Keratinocyte (primary cell): ENCODE data around the gene SLC35F2.

Source experiments
- EZH2 ChIP-seq: IDR thresholded peaks from one replicate; pipeline ENCODE4 v1.6.1; 2012; ENCODE audit warnings: inconsistent platforms, mild to moderate bottlenecking, low read length, moderate library complexity
- TF ChIP-seq, protein P1 (sequence below), 3 experiments: IDR thresholded peaks in 1 of 3; conservative IDR thresholded peaks in 1 of 3; optimal IDR thresholded peaks in 1 of 3; 2 replicates in 2 of 3; 3 replicates in 1 of 3; pipeline versions ENCODE3 to v1.5.1; 2011; ENCODE audit warnings: low read length in 3 of 3, mild to moderate bottlenecking in 3 of 3, moderate library complexity in 2 of 3, control low read depth in 1 of 3, inconsistent platforms in 1 of 3; ENCODE audit not compliant: insufficient read depth in 2 of 3; ENCODE audit errors: extremely low read depth in 1 of 3

DNA sequence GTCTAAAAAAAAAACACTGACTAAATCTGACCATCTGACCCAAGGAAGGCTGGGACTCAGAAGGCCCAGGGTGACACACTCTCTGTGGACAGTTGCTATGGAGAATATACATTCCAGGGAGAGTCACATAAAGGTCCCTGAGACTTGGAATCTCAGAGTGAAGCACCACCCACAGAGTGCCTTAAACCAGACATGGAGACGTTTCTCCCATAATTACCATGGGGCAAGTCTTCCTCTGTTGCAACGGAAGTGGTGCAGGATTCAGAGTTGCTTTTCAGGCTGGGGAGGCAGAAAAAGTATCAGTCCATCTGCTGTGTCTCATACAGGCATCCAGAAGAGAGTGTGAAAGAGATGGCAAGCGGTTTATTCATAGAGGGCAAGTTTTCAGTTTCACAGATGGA, 88.0 kb downstream of the SLC35F2 start:
- TF ChIP-seq, protein P1, sequence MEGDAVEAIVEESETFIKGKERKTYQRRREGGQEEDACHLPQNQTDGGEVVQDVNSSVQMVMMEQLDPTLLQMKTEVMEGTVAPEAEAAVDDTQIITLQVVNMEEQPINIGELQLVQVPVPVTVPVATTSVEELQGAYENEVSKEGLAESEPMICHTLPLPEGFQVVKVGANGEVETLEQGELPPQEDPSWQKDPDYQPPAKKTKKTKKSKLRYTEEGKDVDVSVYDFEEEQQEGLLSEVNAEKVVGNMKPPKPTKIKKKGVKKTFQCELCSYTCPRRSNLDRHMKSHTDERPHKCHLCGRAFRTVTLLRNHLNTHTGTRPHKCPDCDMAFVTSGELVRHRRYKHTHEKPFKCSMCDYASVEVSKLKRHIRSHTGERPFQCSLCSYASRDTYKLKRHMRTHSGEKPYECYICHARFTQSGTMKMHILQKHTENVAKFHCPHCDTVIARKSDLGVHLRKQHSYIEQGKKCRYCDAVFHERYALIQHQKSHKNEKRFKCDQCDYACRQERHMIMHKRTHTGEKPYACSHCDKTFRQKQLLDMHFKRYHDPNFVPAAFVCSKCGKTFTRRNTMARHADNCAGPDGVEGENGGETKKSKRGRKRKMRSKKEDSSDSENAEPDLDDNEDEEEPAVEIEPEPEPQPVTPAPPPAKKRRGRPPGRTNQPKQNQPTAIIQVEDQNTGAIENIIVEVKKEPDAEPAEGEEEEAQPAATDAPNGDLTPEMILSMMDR (optimal IDR thresholded peaks at IDR 0.05 in 1 of 3, IDR thresholded peaks at IDR 0.05 in 1 of 3, conservative IDR thresholded peaks at IDR 0.05 in 1 of 3; ENCODE audit: extremely low read depth in 1 of 3, insufficient read depth in 2 of 3, low read length in 3 of 3) = no peak
- no peak for TF ChIP-seq EZH2
